Smooth muscle cell (in vitro differentiated cells): ENCODE data around the gene BEGAIN. TPM values are rescaled to one million over a fixed set of nuclear protein-coding genes. Genes with fewer than 3 reads are reported as not detected.

ENCODE experiments used
- DNase-seq: peaks from one replicate; lab custom pipeline; 2025; ENCODE audit not compliant: unreplicated experiment; lab: John Stamatoyannopoulos, UW
- H2AFZ ChIP-seq: fragments of 200-600 bp; sonication (generic); 2 replicates; pipeline ENCODE4 v1.6.0; 2016; ENCODE audit warnings: antibody characterized with exemption, low read depth, mild to moderate bottlenecking
- H3F3A ChIP-seq: fragments of 200-600 bp; sonication (generic); 2 replicates; pipeline ENCODE4 v1.6.0; 2017; ENCODE audit warnings: antibody characterized with exemption, low read depth
- H3K27ac ChIP-seq: fragments of 200-600 bp; sonication (generic); 2 replicates; pipeline ENCODE4 v1.5.1; 2016; ENCODE audit warnings: low read depth, mild to moderate bottlenecking
- H3K27me3 ChIP-seq: fragments of 200-600 bp; sonication (generic); 2 replicates; pipeline ENCODE4 v1.6.1; 2016; ENCODE audit warnings: low read depth, mild to moderate bottlenecking
- H3K36me3 ChIP-seq: fragments of 200-600 bp; sonication (generic); 2 replicates; pipeline ENCODE4 v1.5.1; 2016; ENCODE audit warnings: low read depth
- H3K4me1 ChIP-seq: fragments of 200-600 bp; sonication (generic); 2 replicates; pipeline ENCODE4 v1.5.1; 2016; ENCODE audit warnings: low read depth
- H3K4me2 ChIP-seq: fragments of 200-600 bp; sonication (generic); 2 replicates; pipeline ENCODE4 v1.6.0; 2016; ENCODE audit warnings: mild to moderate bottlenecking
- H3K4me3 ChIP-seq: fragments of 200-600 bp; sonication (generic); 2 replicates; pipeline ENCODE4 v1.5.1; 2016; ENCODE audit warnings: mild to moderate bottlenecking
- H3K79me2 ChIP-seq: fragments of 200-600 bp; sonication (generic); 2 replicates; pipeline ENCODE4 v1.6.0; 2016; ENCODE audit warnings: low read depth, mild to moderate bottlenecking
- H3K9ac ChIP-seq: fragments of 200-600 bp; sonication (generic); 2 replicates; pipeline ENCODE4 v1.6.0; 2016; ENCODE audit warnings: low read depth
- H3K9me3 ChIP-seq: fragments of 200-600 bp; sonication (generic); replicated peaks from 2 replicates; pipeline ENCODE4 v1.5.1; 2016; ENCODE audit warnings: low read depth
- H4K20me1 ChIP-seq: fragments of 200-600 bp; sonication (generic); 2 replicates; pipeline ENCODE4 v1.6.0; 2016; ENCODE audit warnings: low read depth
- WGBS: methylation state at CpG from one replicate; pipeline ENCODE4 v1.1.7; 2016; ENCODE audit warnings: low lambda C conversion rate; 5-methylcytosine and 5-hydroxymethylcytosine counted together
- polyA plus RNA-seq: library from polyadenylated mRNA; unstranded; fragments of >200 nt; fragmentation: Nextera tagmentation; extraction: Ambion mirVana; gene quantifications from 2 replicates; pipeline ENCODE4 v1.2.1, GENCODE V29; 2016
- total RNA-seq: library from RNA; depleted of rRNA; stranded (reverse); fragments of >200 nt; gene quantifications from 2 replicates; pipeline ENCODE4 v1.2.3, GENCODE V29; 2014
- TF ChIP-seq, protein P1 (sequence below): fragments of 200-600 bp; sonication (generic); IDR thresholded peaks from 2 replicates; pipeline ENCODE4 v1.5.1; 2017; ENCODE audit warnings: borderline replicate concordance, mild to moderate bottlenecking, antibody characterized with exemption; ENCODE audit not compliant: insufficient read depth, poor library complexity, severe bottlenecking

Gene BEGAIN
- total and polyA plus RNA-seq, 2 experiments from 2014 or later = 4.7 to 11.7 TPM

DNA sequence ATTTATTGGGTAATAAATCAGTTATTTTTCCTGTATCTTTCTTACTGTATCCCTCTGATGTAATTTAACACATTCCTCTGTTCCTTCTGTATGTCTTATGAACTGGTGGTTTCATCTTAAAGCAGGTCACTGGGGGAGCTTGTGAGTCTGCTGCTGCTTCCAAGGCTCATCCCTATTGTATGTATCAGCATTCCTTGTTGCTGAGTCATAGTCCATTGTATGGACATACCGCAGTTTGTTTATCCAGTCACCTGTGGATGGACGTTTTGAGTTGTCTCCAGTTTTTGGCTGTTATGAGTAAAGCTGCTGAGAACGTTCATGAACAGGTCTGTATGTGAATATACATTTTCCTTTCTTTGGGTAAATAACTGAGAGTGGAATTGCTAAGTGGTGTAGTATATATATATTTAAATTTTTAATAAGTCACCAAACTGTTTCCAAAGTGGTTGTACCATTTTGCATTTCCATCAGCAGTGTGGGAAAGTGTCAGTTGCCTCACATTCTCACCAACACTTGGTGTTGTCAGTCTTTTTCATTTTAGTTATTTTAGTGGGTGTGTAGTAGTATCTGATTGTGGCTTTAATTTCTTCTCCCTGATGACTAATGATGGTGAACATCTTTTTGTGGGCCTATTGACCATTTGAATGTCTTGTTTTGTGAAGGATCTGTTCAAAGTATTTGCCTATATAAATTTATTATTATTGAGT, 82.7 kb downstream of the BEGAIN start:
- H3K27me3 ChIP-seq = no peaks in the 10 kb centered on the region
- H3K4me3 ChIP-seq = no peak overlapping the region
- H2AFZ ChIP-seq = no peak overlapping the region
- H3K9ac ChIP-seq = no peak overlapping the region
- no peak overlapping the region for H3K4me2 ChIP-seq
- H3K4me1 ChIP-seq = no peaks in the 10 kb centered on the region
- 87% methylated on average over 3 of the region's 3 CpGs for WGBS
- H4K20me1 ChIP-seq = peaks cover 38% of the 10 kb centered on the region
- no peak overlapping the region for H3K27ac ChIP-seq
- peaks cover 4% of the 10 kb centered on the region for H3K79me2 ChIP-seq
- TF ChIP-seq, protein P1, sequence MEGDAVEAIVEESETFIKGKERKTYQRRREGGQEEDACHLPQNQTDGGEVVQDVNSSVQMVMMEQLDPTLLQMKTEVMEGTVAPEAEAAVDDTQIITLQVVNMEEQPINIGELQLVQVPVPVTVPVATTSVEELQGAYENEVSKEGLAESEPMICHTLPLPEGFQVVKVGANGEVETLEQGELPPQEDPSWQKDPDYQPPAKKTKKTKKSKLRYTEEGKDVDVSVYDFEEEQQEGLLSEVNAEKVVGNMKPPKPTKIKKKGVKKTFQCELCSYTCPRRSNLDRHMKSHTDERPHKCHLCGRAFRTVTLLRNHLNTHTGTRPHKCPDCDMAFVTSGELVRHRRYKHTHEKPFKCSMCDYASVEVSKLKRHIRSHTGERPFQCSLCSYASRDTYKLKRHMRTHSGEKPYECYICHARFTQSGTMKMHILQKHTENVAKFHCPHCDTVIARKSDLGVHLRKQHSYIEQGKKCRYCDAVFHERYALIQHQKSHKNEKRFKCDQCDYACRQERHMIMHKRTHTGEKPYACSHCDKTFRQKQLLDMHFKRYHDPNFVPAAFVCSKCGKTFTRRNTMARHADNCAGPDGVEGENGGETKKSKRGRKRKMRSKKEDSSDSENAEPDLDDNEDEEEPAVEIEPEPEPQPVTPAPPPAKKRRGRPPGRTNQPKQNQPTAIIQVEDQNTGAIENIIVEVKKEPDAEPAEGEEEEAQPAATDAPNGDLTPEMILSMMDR = no peak
- no peaks in the 10 kb centered on the region for H3F3A ChIP-seq
- no peak for DNase-seq
- H3K9me3 ChIP-seq = no peaks in the 10 kb centered on the region
- no peaks in the 10 kb centered on the region for H3K36me3 ChIP-seq

DNA sequence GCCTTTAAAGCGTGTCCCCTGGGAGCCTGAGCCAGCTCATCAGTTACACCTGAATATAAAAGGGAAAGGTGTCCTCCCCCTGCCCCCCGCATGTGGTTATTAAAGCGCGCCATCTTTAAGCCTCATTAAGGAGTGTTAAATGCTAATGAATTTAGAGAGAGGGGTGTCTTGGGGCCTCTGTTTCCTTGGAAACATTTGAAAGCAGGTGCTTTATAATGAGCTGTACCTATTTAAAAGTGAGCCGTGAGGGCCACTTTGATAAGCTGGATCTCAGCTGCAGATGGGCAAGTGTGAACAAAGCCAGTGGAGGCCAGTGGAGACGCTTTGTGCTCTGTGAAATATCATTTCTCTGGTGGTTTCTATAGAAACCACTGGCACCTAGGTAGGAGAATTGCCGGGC, 84.0 kb downstream of the BEGAIN start:
- H3K4me1 ChIP-seq = no peaks in the 10 kb centered on the region
- no peaks in the 10 kb centered on the region for H3K36me3 ChIP-seq
- no peak overlapping the region for H3K27ac ChIP-seq
- no peaks in the 10 kb centered on the region for H3K9me3 ChIP-seq
- no peak overlapping the region for H3K4me3 ChIP-seq
- no peaks in the 10 kb centered on the region for H3K27me3 ChIP-seq
- H3K4me2 ChIP-seq = no peak overlapping the region
- peaks cover 4% of the 10 kb centered on the region for H3K79me2 ChIP-seq
- DNase-seq = no peak
- no peak overlapping the region for H2AFZ ChIP-seq
- H4K20me1 ChIP-seq = peaks cover 47% of the 10 kb centered on the region
- 92% methylated on average over 7 of the region's 7 CpGs for WGBS
- TF ChIP-seq, protein P1 = no peak
- no peak overlapping the region for H3K9ac ChIP-seq
- no peaks in the 10 kb centered on the region for H3F3A ChIP-seq

- H3K36me3 ChIP-seq = no peaks in the 10 kb centered on the region
- no peak overlapping the region for H3K27ac ChIP-seq
- no peaks in the 10 kb centered on the region for H3K27me3 ChIP-seq
- TF ChIP-seq, protein P1 = no peak
- WGBS = 96% methylated on average over 10 of the region's 10 CpGs
- H3K9ac ChIP-seq = no peak overlapping the region
- H3K4me2 ChIP-seq = no peak overlapping the region
- no peak overlapping the region for H2AFZ ChIP-seq
- no peaks in the 10 kb centered on the region for H3K4me1 ChIP-seq
- no peaks in the 10 kb centered on the region for H3K9me3 ChIP-seq
- H3F3A ChIP-seq = no peaks in the 10 kb centered on the region
- H3K79me2 ChIP-seq = peaks cover 4% of the 10 kb centered on the region
- no peak for DNase-seq
- H3K4me3 ChIP-seq = no peak overlapping the region
- H4K20me1 ChIP-seq = peaks cover 52% of the 10 kb centered on the region
These were observed 84.5 kb downstream of the BEGAIN start for GRCh38 chr14:100502622-100503220.
